Neural cell (in vitro differentiated cells): Measurements from ENCODE around the gene RUNX1. TPM values are rescaled to one million over a fixed set of nuclear protein-coding genes. Genes with fewer than 3 reads are reported as not detected.

Experiments used
- H2AFZ ChIP-seq: fragments of 200-600, 300-800 bp; sonication (generic), shearing (Covaris generic); 2 replicates; pipeline ENCODE4 v1.6.0; 2014; ENCODE audit warnings: low read depth, mild to moderate bottlenecking, antibody characterized with exemption, low read length, moderate library complexity
- H3F3A ChIP-seq: fragments of 200-600 bp; shearing (Covaris generic); 2 replicates; pipeline ENCODE4 v1.6.1; 2016; ENCODE audit warnings: mild to moderate bottlenecking, moderate library complexity, mixed read lengths, antibody characterized with exemption, low read length; ENCODE audit not compliant: insufficient read depth, poor library complexity, severe bottlenecking
- H3K27ac ChIP-seq: fragments of 200-600, 300-800 bp; sonication (generic), shearing (Covaris generic); 2 replicates; pipeline ENCODE4 v1.5.1; 2014; ENCODE audit warnings: mild to moderate bottlenecking, low read length, moderate library complexity
- H3K27me3 ChIP-seq: fragments of 300-800, 200-600 bp; sonication (generic), shearing (Covaris generic); 2 replicates; pipeline ENCODE4 v1.6.0; 2014; ENCODE audit warnings: mild to moderate bottlenecking, low read depth, low read length, moderate library complexity; ENCODE audit not compliant: insufficient read depth
- H3K36me3 ChIP-seq: fragments of 300-800, 200-600 bp; sonication (generic), shearing (Covaris generic); 2 replicates; pipeline ENCODE4 v1.5.1; 2014; ENCODE audit warnings: mild to moderate bottlenecking, antibody characterized with exemption, low read length, moderate library complexity; ENCODE audit not compliant: insufficient read depth
- H3K4me2 ChIP-seq: fragments of 300-800, 200-600 bp; sonication (generic), shearing (Covaris generic); 2 replicates; pipeline ENCODE4 v1.6.0; 2014; ENCODE audit warnings: mild to moderate bottlenecking, low read length
- H3K4me3 ChIP-seq: fragments of 300-800, 200-600 bp; sonication (generic), shearing (Covaris generic); 2 replicates; pipeline ENCODE4 v1.5.1; 2014; ENCODE audit warnings: mild to moderate bottlenecking, low read length, moderate library complexity
- H3K79me2 ChIP-seq: fragments of 200-600 bp; shearing (Covaris generic); replicated peaks from 2 replicates; pipeline ENCODE4 v1.6.0; 2014; ENCODE audit warnings: mild to moderate bottlenecking, low read length, moderate library complexity; ENCODE audit not compliant: insufficient read depth
- H3K9ac ChIP-seq: fragments of 300-800, 200-600 bp; sonication (generic), shearing (Covaris generic); 2 replicates; pipeline ENCODE4 v1.6.1; 2016; ENCODE audit warnings: mild to moderate bottlenecking, low read length, mixed read lengths
- H3K9me2 ChIP-seq: fragments of 200-600 bp; shearing (Covaris generic); 2 replicates; pipeline ENCODE4 v1.6.1; 2016; ENCODE audit warnings: mild to moderate bottlenecking, low read length, mixed read lengths; ENCODE audit not compliant: insufficient read depth
- H3K9me3 ChIP-seq: fragments of 200-600, 300-800 bp; sonication (generic), shearing (Covaris generic); 2 replicates; pipeline ENCODE4 v1.6.1; 2016; ENCODE audit warnings: mild to moderate bottlenecking, mixed run types, low read length, moderate library complexity, mixed read lengths
- H4K20me1 ChIP-seq: fragments of 200-600 bp; shearing (Covaris generic); 2 replicates; pipeline ENCODE4 v1.6.1; 2016; ENCODE audit warnings: mild to moderate bottlenecking, mixed run types; ENCODE audit not compliant: insufficient read depth
- CTCF ChIP-seq: fragments of 450-650 bp; IDR thresholded peaks from 2 replicates; pipeline ENCODE4 v1.5.1; 2014; ENCODE audit warnings: antibody characterized with exemption, mild to moderate bottlenecking, moderate library complexity; ENCODE audit not compliant: poor library complexity, severe bottlenecking
- EP300 ChIP-seq: fragments of 450-650 bp; conservative IDR thresholded peaks from 2 replicates; pipeline ENCODE4 v1.6.1; 2014; ENCODE audit warnings: antibody characterized with exemption, mild to moderate bottlenecking, moderate library complexity; ENCODE audit not compliant: poor library complexity, severe bottlenecking
- EZH2 ChIP-seq: fragments of 200-600, 300-800 bp; shearing (Covaris generic), sonication (generic); IDR thresholded peaks from 2 replicates; pipeline ENCODE4 v1.6.1; 2014; ENCODE audit warnings: antibody characterized with exemption, low read length, borderline replicate concordance, mild to moderate bottlenecking; ENCODE audit not compliant: insufficient read depth, poor library complexity, severe bottlenecking
- MXI1 ChIP-seq: fragments of 450-650 bp; conservative IDR thresholded peaks from 2 replicates; pipeline ENCODE4 v1.6.1; 2014; ENCODE audit warnings: antibody characterized with exemption, mild to moderate bottlenecking; ENCODE audit not compliant: poor library complexity, severe bottlenecking
- POLR2AphosphoS5 ChIP-seq: IDR thresholded peaks from 2 replicates; pipeline ENCODE4 v1.6.1; 2012
- RAD21 ChIP-seq: fragments of 450-650 bp; conservative IDR thresholded peaks from 2 replicates; pipeline ENCODE4 v1.6.1; 2014; ENCODE audit warnings: antibody characterized with exemption, mild to moderate bottlenecking, moderate library complexity
- REST ChIP-seq: IDR thresholded peaks from 2 replicates; pipeline ENCODE4 v1.6.1; 2012; ENCODE audit warnings: borderline replicate concordance
- SMC3 ChIP-seq: fragments of 450-650 bp; conservative IDR thresholded peaks from 2 replicates; pipeline ENCODE4 v1.6.1; 2014; ENCODE audit warnings: antibody characterized with exemption, mild to moderate bottlenecking, moderate library complexity; ENCODE audit not compliant: poor library complexity
- TAF1 ChIP-seq: IDR thresholded peaks from 2 replicates; pipeline ENCODE4 v1.6.1; 2012; ENCODE audit warnings: low read depth
- polyA plus RNA-seq: library from polyadenylated mRNA; depleted of rRNA; stranded (reverse); fragments of >200 nt; gene quantifications from 2 replicates; pipeline ENCODE4 v1.2.3, GENCODE V29; 2014

Gene RUNX1
- polyA plus RNA-seq, 1 donor from 2014 or later = not detected

- H3K9me2 ChIP-seq = no peaks in the 10 kb centered on the region
- no peaks in the 10 kb centered on the region for H3F3A ChIP-seq
- no peak overlapping the region for H3K9ac ChIP-seq
- no peaks in the 10 kb centered on the region for H3K79me2 ChIP-seq
- H3K36me3 ChIP-seq = no peaks in the 10 kb centered on the region
- no peaks in the 10 kb centered on the region for H3K27me3 ChIP-seq
- TF ChIP-seq MXI1 (no peak), SMC3 (no peak), TAF1 (no peak), POLR2AphosphoS5 (no peak), REST (no peak), CTCF (no peak), RAD21 (no peak), EZH2 (no peak), EP300 (no peak)
- no peak overlapping the region for H2AFZ ChIP-seq
- no peak overlapping the region for H3K4me2 ChIP-seq
- no peaks in the 10 kb centered on the region for H3K9me3 ChIP-seq
- no peak overlapping the region for H3K27ac ChIP-seq
- no peak overlapping the region for H3K4me3 ChIP-seq
- H4K20me1 ChIP-seq = no peaks in the 10 kb centered on the region
Observed at GRCh38 chr21:35052801-35053200, 3.7 kb upstream of the RUNX1 start.

GRCh38 chr21:35051287-35051818, 2.3 kb upstream of the RUNX1 start:
- no peaks in the 10 kb centered on the region for H3K9me3 ChIP-seq
- no peaks in the 10 kb centered on the region for H3K36me3 ChIP-seq
- no peaks in the 10 kb centered on the region for H4K20me1 ChIP-seq
- no peak overlapping the region for H2AFZ ChIP-seq
- H3K79me2 ChIP-seq = no peaks in the 10 kb centered on the region
- no peaks in the 10 kb centered on the region for H3K9me2 ChIP-seq
- H3K4me3 ChIP-seq = no peak overlapping the region
- H3K27me3 ChIP-seq = no peaks in the 10 kb centered on the region
- TF ChIP-seq EZH2 = no peak
- TF ChIP-seq TAF1 = no peak
- no peak for TF ChIP-seq MXI1
- no peak for TF ChIP-seq SMC3
- TF ChIP-seq EP300 = no peak
- TF ChIP-seq CTCF = no peak
- TF ChIP-seq POLR2AphosphoS5 = no peak
- TF ChIP-seq RAD21 = no peak
- H3F3A ChIP-seq = no peaks in the 10 kb centered on the region
- no peak overlapping the region for H3K27ac ChIP-seq
- H3K9ac ChIP-seq = no peak overlapping the region
- no peak overlapping the region for H3K4me2 ChIP-seq
